Peyer's patch (tissue), 4 donors: ENCODE results near the gene MTCL1.

Experiments used
- POLR2A ChIP-seq, 2 donors: fragments of 450-650 bp; IDR thresholded peaks; one replicate each; pipeline ENCODE4 v1.5.1; 2017; ENCODE audit warnings: antibody characterized with exemption in 2 of 2, mild to moderate bottlenecking in 2 of 2, moderate library complexity in 2 of 2
- TF ChIP-seq, protein P1 (sequence below), 6 experiments: fragments of 450-650 bp in 4 of 6; fragments of 200-600 bp in 2 of 6; sonication (generic) in 1 of 6; IDR thresholded peaks; one replicate each; pipeline ENCODE4 v1.5.1; 2017 to 2019; ENCODE audit warnings: antibody characterized with exemption in 6 of 6, mild to moderate bottlenecking in 3 of 6, moderate library complexity in 1 of 6

- TF ChIP-seq, protein P1, sequence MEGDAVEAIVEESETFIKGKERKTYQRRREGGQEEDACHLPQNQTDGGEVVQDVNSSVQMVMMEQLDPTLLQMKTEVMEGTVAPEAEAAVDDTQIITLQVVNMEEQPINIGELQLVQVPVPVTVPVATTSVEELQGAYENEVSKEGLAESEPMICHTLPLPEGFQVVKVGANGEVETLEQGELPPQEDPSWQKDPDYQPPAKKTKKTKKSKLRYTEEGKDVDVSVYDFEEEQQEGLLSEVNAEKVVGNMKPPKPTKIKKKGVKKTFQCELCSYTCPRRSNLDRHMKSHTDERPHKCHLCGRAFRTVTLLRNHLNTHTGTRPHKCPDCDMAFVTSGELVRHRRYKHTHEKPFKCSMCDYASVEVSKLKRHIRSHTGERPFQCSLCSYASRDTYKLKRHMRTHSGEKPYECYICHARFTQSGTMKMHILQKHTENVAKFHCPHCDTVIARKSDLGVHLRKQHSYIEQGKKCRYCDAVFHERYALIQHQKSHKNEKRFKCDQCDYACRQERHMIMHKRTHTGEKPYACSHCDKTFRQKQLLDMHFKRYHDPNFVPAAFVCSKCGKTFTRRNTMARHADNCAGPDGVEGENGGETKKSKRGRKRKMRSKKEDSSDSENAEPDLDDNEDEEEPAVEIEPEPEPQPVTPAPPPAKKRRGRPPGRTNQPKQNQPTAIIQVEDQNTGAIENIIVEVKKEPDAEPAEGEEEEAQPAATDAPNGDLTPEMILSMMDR (IDR thresholded peaks at IDR 0.05) = no peak
- TF ChIP-seq POLR2A (IDR thresholded peaks at IDR 0.05) = no peak
These were observed 100.9 kb downstream of the MTCL1 start for GRCh38 chr18:8806100-8806797.
